ENCODE results near the gene MED4. TPM values are rescaled to one million over a fixed set of nuclear protein-coding genes. Genes with fewer than 3 reads are reported as not detected.

The MED4 gene
- total RNA-seq, 1 experiment from 2014 or later: 28.5 TPM

- no peak overlapping the region for H3K27ac Mint-ChIP-seq (ENCODE audit: unreplicated experiment)
- H3K9me3 Mint-ChIP-seq (ENCODE audit: low read depth, unreplicated experiment): no peaks in the 10 kb centered on the region
- H3K27me3 Mint-ChIP-seq (ENCODE audit: unreplicated experiment): no peaks in the 10 kb centered on the region
- BruUV-seq (replicated peaks): no TSS peak
- intact Hi-C loops (cut with micrococcal nuclease; ENCODE audit: unreplicated experiment): no loop called here
- H3K4me1 Mint-ChIP-seq (ENCODE audit: low read depth, unreplicated experiment): no peaks in the 10 kb centered on the region
- no peak overlapping the region for H3K4me3 Mint-ChIP-seq (ENCODE audit: low read depth, unreplicated experiment)
- no peak for TF ChIP-seq CTCF (IDR thresholded peaks at IDR 0.05; ENCODE audit: unreplicated experiment)
- CTCF ChIA-PET: interaction anchor here (0.6 kb wide), 1 partner anchor 502 kb away, joined by 3 read pairs; no protein-coding TSS in a partner anchor
- H3K36me3 Mint-ChIP-seq (ENCODE audit: insufficient read depth, unreplicated experiment): no peaks in the 10 kb centered on the region
- DNase-seq: peak; percentile 14
Observed at GRCh38 chr13:48078251-48078656, 16.6 kb downstream of the MED4 start.

- H3K9me3 Mint-ChIP-seq (ENCODE audit: low read depth, unreplicated experiment): no peaks in the 10 kb centered on the region
- no peak for TF ChIP-seq CTCF (IDR thresholded peaks at IDR 0.05; ENCODE audit: unreplicated experiment)
Observed at GRCh38 chr13:48074006-48074405, 20.9 kb downstream of the MED4 start.

GRCh38 chr13:48072787-48073186 is 22.1 kb downstream of the MED4 start:
- no peaks in the 10 kb centered on the region for H3K9me3 Mint-ChIP-seq (ENCODE audit: low read depth, unreplicated experiment)
- H3K36me3 Mint-ChIP-seq (ENCODE audit: insufficient read depth, unreplicated experiment): peaks cover 14% of the 10 kb centered on the region
- H3K4me1 Mint-ChIP-seq (ENCODE audit: low read depth, unreplicated experiment): no peaks in the 10 kb centered on the region
- no peak overlapping the region for H3K4me3 Mint-ChIP-seq (ENCODE audit: low read depth, unreplicated experiment)
- DNase-seq: no peak
- TF ChIP-seq CTCF (IDR thresholded peaks at IDR 0.05; ENCODE audit: unreplicated experiment): no peak
- intact Hi-C loops (cut with micrococcal nuclease; ENCODE audit: unreplicated experiment): no loop called here
- no peaks in the 10 kb centered on the region for H3K27me3 Mint-ChIP-seq (ENCODE audit: unreplicated experiment)
- BruUV-seq (replicated peaks): no TSS peak
- H3K27ac Mint-ChIP-seq (ENCODE audit: unreplicated experiment): no peak overlapping the region
- CTCF ChIA-PET: no interaction called here

More at GRCh38 chr13:48074006-48074405, 20.9 kb downstream of the MED4 start:
- Mint-ChIP-seq H3K36me3 (ENCODE audit: insufficient read depth, unreplicated experiment) (peaks cover 9% of the 10 kb centered on the region), H3K4me1 (ENCODE audit: low read depth, unreplicated experiment) (no peaks in the 10 kb centered on the region), H3K27me3 (ENCODE audit: unreplicated experiment) (no peaks in the 10 kb centered on the region), H3K4me3 (ENCODE audit: low read depth, unreplicated experiment) (no peak overlapping the region), H3K27ac (ENCODE audit: unreplicated experiment) (no peak overlapping the region)
- no peak for DNase-seq
- intact Hi-C loops (cut with micrococcal nuclease; ENCODE audit: unreplicated experiment): no loop called here
- BruUV-seq (replicated peaks): no TSS peak
- CTCF ChIA-PET: interaction anchor here (0.6 kb wide), 1 partner anchor 1205 kb away, joined by 3 read pairs; no protein-coding TSS in a partner anchor

- CTCF ChIA-PET: no interaction called here
- TF ChIP-seq CTCF (IDR thresholded peaks at IDR 0.05; ENCODE audit: unreplicated experiment): no peak
- intact Hi-C loops (cut with micrococcal nuclease; ENCODE audit: unreplicated experiment): no loop called here
- H3K4me1 Mint-ChIP-seq (ENCODE audit: low read depth, unreplicated experiment): no peaks in the 10 kb centered on the region
- no peak overlapping the region for H3K27ac Mint-ChIP-seq (ENCODE audit: unreplicated experiment)
- no peaks in the 10 kb centered on the region for H3K9me3 Mint-ChIP-seq (ENCODE audit: low read depth, unreplicated experiment)
- no peak for DNase-seq
- H3K4me3 Mint-ChIP-seq (ENCODE audit: low read depth, unreplicated experiment): no peak overlapping the region
- no TSS peak for BruUV-seq (replicated peaks)
- peaks cover 14% of the 10 kb centered on the region for H3K36me3 Mint-ChIP-seq (ENCODE audit: insufficient read depth, unreplicated experiment)
- no peaks in the 10 kb centered on the region for H3K27me3 Mint-ChIP-seq (ENCODE audit: unreplicated experiment)
Observed at GRCh38 chr13:48072304-48072703, 22.6 kb downstream of the MED4 start.
